HepG2 (cell line): ENCODE results near the gene CLDN9. TPM values are rescaled to one million over a fixed set of nuclear protein-coding genes. Genes with fewer than 3 reads are reported as not detected.
A peak's percentile ranks its signal among the peaks of the same experiment; 100 is the strongest.

Source experiments
- CCDC6 ChIP-seq: sonication (generic); formaldehyde crosslinking; IDR thresholded peaks from 2 replicates; pipeline ENCODE4 v1.8.1; 2022; ENCODE audit warnings: mild to moderate bottlenecking, missing genetic modification reagents, moderate library complexity
- FOSL2 ChIP-seq: sonication (generic); formaldehyde crosslinking; IDR thresholded peaks from 2 replicates; pipeline ENCODE4 v1.4.0; 2020; ENCODE audit warnings: missing genetic modification reagents
- GATAD2A ChIP-seq: IDR thresholded peaks from 2 replicates; pipeline ENCODE4 v1.6.1; 2016
- ISX ChIP-seq: sonication (generic); formaldehyde crosslinking; conservative IDR thresholded peaks from 2 replicates; pipeline ENCODE4 v1.5.0; 2020; ENCODE audit warnings: missing genetic modification reagents
- KLF16 ChIP-seq, 2 experiments: sonication (generic) in 1 of 2; formaldehyde crosslinking in 1 of 2; IDR thresholded peaks; 2 replicates each; pipeline versions ENCODE4 v1.6.1 to v1.8.0; 2016 to 2023; ENCODE audit warnings: missing genetic modification reagents in 2 of 2, missing compliant biosample characterization in 1 of 2
- MIXL1 ChIP-seq: IDR thresholded peaks from 2 replicates; pipeline ENCODE4 v1.6.1; 2016
- MTA1 ChIP-seq: sonication (generic); formaldehyde crosslinking; IDR thresholded peaks from 2 replicates; pipeline ENCODE4 v1.4.0; 2020; ENCODE audit warnings: missing genetic modification reagents, mild to moderate bottlenecking, borderline replicate concordance
- MTA3 ChIP-seq: sonication (generic); formaldehyde crosslinking; IDR thresholded peaks from 2 replicates; pipeline ENCODE4 v1.4.0; 2020; ENCODE audit warnings: missing genetic modification reagents
- NPAS2 ChIP-seq: sonication (generic); formaldehyde crosslinking; IDR thresholded peaks from 2 replicates; pipeline ENCODE4 v1.8.0; 2022; ENCODE audit warnings: mild to moderate bottlenecking, missing genetic modification reagents, borderline replicate concordance
- RFXAP ChIP-seq: sonication (generic); formaldehyde crosslinking; IDR thresholded peaks from 2 replicates; pipeline ENCODE4 v1.4.0; 2020; ENCODE audit warnings: missing genetic modification reagents, borderline replicate concordance
- SP1 ChIP-seq, 2 experiments: fragments of 450-650 bp in 1 of 2; sonication (generic) in 1 of 2; formaldehyde crosslinking in 1 of 2; IDR thresholded peaks; 2 replicates each; pipeline versions ENCODE4 v1.4.0 to v1.6.1; 2016 to 2020; ENCODE audit warnings: missing genetic modification reagents in 1 of 2
- ZIK1 ChIP-seq: sonication (generic); formaldehyde crosslinking; IDR thresholded peaks from 2 replicates; pipeline ENCODE4 v1.5.0; 2020; ENCODE audit warnings: mild to moderate bottlenecking, low read depth, missing genetic modification reagents, borderline replicate concordance
- ZNF207 ChIP-seq: fragments of 450-650 bp; IDR thresholded peaks from 2 replicates; pipeline ENCODE4 v1.6.1; 2016; ENCODE audit warnings: antibody characterized with exemption, borderline replicate concordance
- ZNF552 ChIP-seq: sonication (generic); formaldehyde crosslinking; IDR thresholded peaks from 2 replicates; pipeline ENCODE4 v1.9.0; 2022; ENCODE audit warnings: missing genetic modification reagents, mild to moderate bottlenecking, borderline replicate concordance
- ZNF572 ChIP-seq: sonication (generic); formaldehyde crosslinking; IDR thresholded peaks from 2 replicates; pipeline ENCODE4 v1.5.1; 2020; ENCODE audit warnings: mild to moderate bottlenecking, missing genetic modification reagents
- ZNF724P ChIP-seq: sonication (generic); formaldehyde crosslinking; IDR thresholded peaks from 2 replicates; pipeline ENCODE4 v1.8.0; 2022; ENCODE audit warnings: missing genetic modification reagents, borderline replicate concordance
- ZSCAN30 ChIP-seq: sonication (generic); formaldehyde crosslinking; IDR thresholded peaks from 2 replicates; pipeline ENCODE4 v1.5.0; 2020; ENCODE audit warnings: mild to moderate bottlenecking, missing genetic modification reagents
- polyA plus RNA-seq, 8 experiments: library from polyadenylated mRNA; depleted of rRNA in 3 of 8; stranded (reverse) in 7 of 8; unstranded in 1 of 8; fragments of >200 nt; fragmentation: Illumina TruSeq in 4 of 8; extraction: Trizol in 4 of 8; gene quantifications; 2 replicates each; pipeline versions ENCODE4 v1.2.1 to v1.2.3, GENCODE V29; 2011 to 2016; ENCODE audit warnings: low read depth in 4 of 8, missing spikeins in 1 of 8, mixed read lengths in 1 of 8; ENCODE audit not compliant: insufficient read depth in 1 of 8
- total RNA-seq, 5 experiments: library from RNA; depleted of rRNA; stranded (reverse); fragments of >200 nt; fragmentation: Illumina TruSeq; extraction: Trizol; gene quantifications; 2 replicates each; pipeline ENCODE4 v1.2.3, GENCODE V29; 2016; ENCODE audit warnings: low read depth in 1 of 5
- TF ChIP-seq, protein P1 (sequence below): sonication (generic); formaldehyde crosslinking; IDR thresholded peaks from 2 replicates; pipeline ENCODE4 v1.5.1; 2020; ENCODE audit warnings: missing genetic modification reagents, mild to moderate bottlenecking, borderline replicate concordance
- TF ChIP-seq, protein P2 (sequence below): sonication (generic); formaldehyde crosslinking; IDR thresholded peaks from 2 replicates; pipeline ENCODE4 v1.9.0; 2021; ENCODE audit warnings: mild to moderate bottlenecking, missing genetic modification reagents
- TF ChIP-seq, protein P3 (sequence below): sonication (generic); formaldehyde crosslinking; IDR thresholded peaks from 2 replicates; pipeline ENCODE4 v1.8.1; 2023; ENCODE audit warnings: mild to moderate bottlenecking, missing genetic modification reagents
- TF ChIP-seq, protein P4 (sequence below): sonication (generic); formaldehyde crosslinking; IDR thresholded peaks from 2 replicates; pipeline ENCODE4 v1.4.0; 2020; ENCODE audit warnings: missing genetic modification reagents

The CLDN9 gene
- total and polyA plus RNA-seq, 2 of the 13 experiments (the other 11 are each of a cell fraction or from before 2014, with no cell fraction given), result 0.15 to 0.26 TPM

DNA sequence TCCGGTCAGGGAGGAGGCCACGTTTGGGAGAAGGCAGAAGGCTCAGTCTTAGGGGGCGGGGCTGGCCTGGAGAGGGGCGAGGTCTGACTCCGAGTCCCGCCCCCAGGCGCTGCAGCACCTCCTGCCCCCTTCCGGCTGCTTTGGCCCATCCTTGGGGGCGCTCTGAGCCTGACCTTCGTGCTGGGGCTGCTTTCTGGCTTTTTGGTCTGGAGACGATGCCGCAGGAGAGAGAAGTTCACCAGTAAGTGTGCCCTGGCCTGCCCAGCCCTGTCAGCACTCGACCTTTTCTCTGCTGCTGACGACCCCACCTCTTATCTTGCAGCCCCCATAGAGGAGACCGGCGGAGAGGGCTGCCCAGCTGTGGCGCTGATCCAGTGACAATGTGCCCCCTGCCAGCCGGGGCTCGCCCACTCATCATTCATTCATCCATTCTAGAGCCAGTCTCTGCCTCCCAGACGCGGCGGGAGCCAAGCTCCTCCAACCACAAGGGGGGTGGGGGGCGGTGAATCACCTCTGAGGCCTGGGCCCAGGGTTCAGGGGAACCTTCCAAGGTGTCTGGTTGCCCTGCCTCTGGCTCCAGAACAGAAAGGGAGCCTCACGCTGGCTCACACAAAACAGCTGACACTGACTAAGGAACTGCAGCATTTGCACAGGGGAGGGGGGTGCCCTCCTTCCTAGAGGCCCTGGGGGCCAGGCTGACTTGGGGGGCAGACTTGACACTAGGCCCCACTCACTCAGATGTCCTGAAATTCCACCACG lies 8.9 kb downstream of the CLDN9 start (continued):
- TF ChIP-seq MTA3 (CRISPR knock-in tag) (no peak), ZNF207 (no peak), GATAD2A (CRISPR knock-in tag) (no peak), CCDC6 (CRISPR knock-in tag) (0 out of 2 replicates have a peak, but pooled peaks have one; percentile 44), ZNF724P (no peak), NPAS2 (no peak), SP1 (IDR thresholded peaks at IDR 0.05) (no peak), SP1 (CRISPR knock-in tag; IDR thresholded peaks at IDR 0.05) (peak; percentile 16; the same call in 1 of the 2 replicates), ZIK1 (CRISPR knock-in tag) (no peak), RFXAP (no peak), MTA1 (CRISPR knock-in tag) (0 out of 2 replicates have a peak, but pooled peaks have one; percentile 13), KLF16 (CRISPR knock-in tag; IDR thresholded peaks at IDR 0.05) (no peak), MIXL1 (CRISPR knock-in tag) (no peak), ZNF552 (CRISPR knock-in tag) (no peak), ISX (CRISPR knock-in tag) (no peak), ZSCAN30 (no peak), FOSL2 (no peak; the same call in 1 of the 2 replicates), ZNF572 (CRISPR knock-in tag) (0 out of 2 replicates have a peak, but pooled peaks have one; percentile 26)
- TF ChIP-seq, protein P1, sequence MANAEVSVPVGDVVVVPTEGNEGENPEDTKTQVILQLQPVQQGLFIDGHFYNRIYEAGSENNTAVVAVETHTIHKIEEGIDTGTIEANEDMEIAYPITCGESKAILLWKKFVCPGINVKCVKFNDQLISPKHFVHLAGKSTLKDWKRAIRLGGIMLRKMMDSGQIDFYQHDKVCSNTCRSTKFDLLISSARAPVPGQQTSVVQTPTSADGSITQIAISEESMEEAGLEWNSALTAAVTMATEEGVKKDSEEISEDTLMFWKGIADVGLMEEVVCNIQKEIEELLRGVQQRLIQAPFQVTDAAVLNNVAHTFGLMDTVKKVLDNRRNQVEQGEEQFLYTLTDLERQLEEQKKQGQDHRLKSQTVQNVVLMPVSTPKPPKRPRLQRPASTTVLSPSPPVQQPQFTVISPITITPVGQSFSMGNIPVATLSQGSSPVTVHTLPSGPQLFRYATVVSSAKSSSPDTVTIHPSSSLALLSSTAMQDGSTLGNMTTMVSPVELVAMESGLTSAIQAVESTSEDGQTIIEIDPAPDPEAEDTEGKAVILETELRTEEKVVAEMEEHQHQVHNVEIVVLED (CRISPR knock-in tag), result no peak; the same call in 1 of the 2 replicates
- TF ChIP-seq, protein P2, sequence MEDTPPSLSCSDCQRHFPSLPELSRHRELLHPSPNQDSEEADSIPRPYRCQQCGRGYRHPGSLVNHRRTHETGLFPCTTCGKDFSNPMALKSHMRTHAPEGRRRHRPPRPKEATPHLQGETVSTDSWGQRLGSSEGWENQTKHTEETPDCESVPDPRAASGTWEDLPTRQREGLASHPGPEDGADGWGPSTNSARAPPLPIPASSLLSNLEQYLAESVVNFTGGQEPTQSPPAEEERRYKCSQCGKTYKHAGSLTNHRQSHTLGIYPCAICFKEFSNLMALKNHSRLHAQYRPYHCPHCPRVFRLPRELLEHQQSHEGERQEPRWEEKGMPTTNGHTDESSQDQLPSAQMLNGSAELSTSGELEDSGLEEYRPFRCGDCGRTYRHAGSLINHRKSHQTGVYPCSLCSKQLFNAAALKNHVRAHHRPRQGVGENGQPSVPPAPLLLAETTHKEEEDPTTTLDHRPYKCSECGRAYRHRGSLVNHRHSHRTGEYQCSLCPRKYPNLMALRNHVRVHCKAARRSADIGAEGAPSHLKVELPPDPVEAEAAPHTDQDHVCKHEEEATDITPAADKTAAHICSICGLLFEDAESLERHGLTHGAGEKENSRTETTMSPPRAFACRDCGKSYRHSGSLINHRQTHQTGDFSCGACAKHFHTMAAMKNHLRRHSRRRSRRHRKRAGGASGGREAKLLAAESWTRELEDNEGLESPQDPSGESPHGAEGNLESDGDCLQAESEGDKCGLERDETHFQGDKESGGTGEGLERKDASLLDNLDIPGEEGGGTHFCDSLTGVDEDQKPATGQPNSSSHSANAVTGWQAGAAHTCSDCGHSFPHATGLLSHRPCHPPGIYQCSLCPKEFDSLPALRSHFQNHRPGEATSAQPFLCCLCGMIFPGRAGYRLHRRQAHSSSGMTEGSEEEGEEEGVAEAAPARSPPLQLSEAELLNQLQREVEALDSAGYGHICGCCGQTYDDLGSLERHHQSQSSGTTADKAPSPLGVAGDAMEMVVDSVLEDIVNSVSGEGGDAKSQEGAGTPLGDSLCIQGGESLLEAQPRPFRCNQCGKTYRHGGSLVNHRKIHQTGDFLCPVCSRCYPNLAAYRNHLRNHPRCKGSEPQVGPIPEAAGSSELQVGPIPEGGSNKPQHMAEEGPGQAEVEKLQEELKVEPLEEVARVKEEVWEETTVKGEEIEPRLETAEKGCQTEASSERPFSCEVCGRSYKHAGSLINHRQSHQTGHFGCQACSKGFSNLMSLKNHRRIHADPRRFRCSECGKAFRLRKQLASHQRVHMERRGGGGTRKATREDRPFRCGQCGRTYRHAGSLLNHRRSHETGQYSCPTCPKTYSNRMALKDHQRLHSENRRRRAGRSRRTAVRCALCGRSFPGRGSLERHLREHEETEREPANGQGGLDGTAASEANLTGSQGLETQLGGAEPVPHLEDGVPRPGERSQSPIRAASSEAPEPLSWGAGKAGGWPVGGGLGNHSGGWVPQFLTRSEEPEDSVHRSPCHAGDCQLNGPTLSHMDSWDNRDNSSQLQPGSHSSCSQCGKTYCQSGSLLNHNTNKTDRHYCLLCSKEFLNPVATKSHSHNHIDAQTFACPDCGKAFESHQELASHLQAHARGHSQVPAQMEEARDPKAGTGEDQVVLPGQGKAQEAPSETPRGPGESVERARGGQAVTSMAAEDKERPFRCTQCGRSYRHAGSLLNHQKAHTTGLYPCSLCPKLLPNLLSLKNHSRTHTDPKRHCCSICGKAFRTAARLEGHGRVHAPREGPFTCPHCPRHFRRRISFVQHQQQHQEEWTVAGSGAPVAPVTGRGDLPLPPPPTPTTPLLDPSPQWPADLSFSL (CRISPR knock-in tag), result no peak
- TF ChIP-seq, protein P3, sequence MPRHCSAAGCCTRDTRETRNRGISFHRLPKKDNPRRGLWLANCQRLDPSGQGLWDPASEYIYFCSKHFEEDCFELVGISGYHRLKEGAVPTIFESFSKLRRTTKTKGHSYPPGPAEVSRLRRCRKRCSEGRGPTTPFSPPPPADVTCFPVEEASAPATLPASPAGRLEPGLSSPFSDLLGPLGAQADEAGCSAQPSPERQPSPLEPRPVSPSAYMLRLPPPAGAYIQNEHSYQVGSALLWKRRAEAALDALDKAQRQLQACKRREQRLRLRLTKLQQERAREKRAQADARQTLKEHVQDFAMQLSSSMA, result no peak
- TF ChIP-seq, protein P4, sequence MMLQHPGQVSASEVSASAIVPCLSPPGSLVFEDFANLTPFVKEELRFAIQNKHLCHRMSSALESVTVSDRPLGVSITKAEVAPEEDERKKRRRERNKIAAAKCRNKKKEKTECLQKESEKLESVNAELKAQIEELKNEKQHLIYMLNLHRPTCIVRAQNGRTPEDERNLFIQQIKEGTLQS, result no peak
